ENCODE results near the gene NAXD. TPM values are rescaled to one million over a fixed set of nuclear protein-coding genes. Genes with fewer than 3 reads are reported as not detected.
A peak's percentile ranks its signal among the peaks of the same experiment; 100 is the strongest.

The NAXD gene
- total RNA-seq, 1 donor from 2014 or later: 21.1 TPM

- no peak for FAIRE-seq
- H3K36me3 ChIP-seq (ENCODE audit: control insufficient read depth, insufficient read depth, low read length): no peaks in the 10 kb centered on the region
- DNase-seq (ENCODE audit: low read depth): no peak
- peak overlapping the region; percentile 69 for H3K4me3 ChIP-seq (ENCODE audit: low read depth, low read length)
- H3K27me3 ChIP-seq (ENCODE audit: control insufficient read depth, insufficient read depth, low read length): no peaks in the 10 kb centered on the region
- no peak for TF ChIP-seq CTCF (IDR thresholded peaks at IDR 0.05; ENCODE audit: insufficient read depth, low read length, severe bottlenecking)
Observed at GRCh38 chr13:110615005-110615321, 382 bp upstream of the NAXD start.

GRCh38 chr13:110616103-110617101 is 1.1 kb downstream of the NAXD start:
- Histone ChIP-seq H3K27me3 (ENCODE audit: control insufficient read depth, insufficient read depth, low read length) (no peaks in the 10 kb centered on the region), H3K4me3 (ENCODE audit: low read depth, low read length) (peak overlapping the region; percentile 69), H3K36me3 (ENCODE audit: control insufficient read depth, insufficient read depth, low read length) (no peaks in the 10 kb centered on the region)
- FAIRE-seq: peak; percentile 50
- TF ChIP-seq CTCF (IDR thresholded peaks at IDR 0.05; ENCODE audit: insufficient read depth, low read length, severe bottlenecking): no peak
- DNase-seq (ENCODE audit: low read depth): peak; percentile 77

- H3K27me3 ChIP-seq (ENCODE audit: control insufficient read depth, insufficient read depth, low read length): no peaks in the 10 kb centered on the region
- H3K4me3 ChIP-seq (ENCODE audit: low read depth, low read length): no peak overlapping the region
- FAIRE-seq (no peak), DNase-seq (ENCODE audit: low read depth) (peak; percentile 69)
- no peaks in the 10 kb centered on the region for H3K36me3 ChIP-seq (ENCODE audit: control insufficient read depth, insufficient read depth, low read length)
- TF ChIP-seq CTCF (IDR thresholded peaks at IDR 0.05; ENCODE audit: insufficient read depth, low read length, severe bottlenecking): no peak
Observed at GRCh38 chr13:110617321-110618072, 2.2 kb downstream of the NAXD start.

- no peak overlapping the region for H3K4me3 ChIP-seq (ENCODE audit: low read depth, low read length)
- H3K36me3 ChIP-seq (ENCODE audit: control insufficient read depth, insufficient read depth, low read length): peaks cover 3% of the 10 kb centered on the region
- FAIRE-seq (no peak), DNase-seq (ENCODE audit: low read depth) (no peak)
- H3K27me3 ChIP-seq (ENCODE audit: control insufficient read depth, insufficient read depth, low read length): no peaks in the 10 kb centered on the region
- TF ChIP-seq CTCF (IDR thresholded peaks at IDR 0.05; ENCODE audit: insufficient read depth, low read length, severe bottlenecking): no peak
Observed at GRCh38 chr13:110618167-110618566, 2.8 kb downstream of the NAXD start.

- no peak for FAIRE-seq
- TF ChIP-seq CTCF (IDR thresholded peaks at IDR 0.05; ENCODE audit: insufficient read depth, low read length, severe bottlenecking): no peak
- DNase-seq (ENCODE audit: low read depth): no peak
- Histone ChIP-seq H3K27me3 (ENCODE audit: control insufficient read depth, insufficient read depth, low read length) (no peaks in the 10 kb centered on the region), H3K36me3 (ENCODE audit: control insufficient read depth, insufficient read depth, low read length) (peaks cover 6% of the 10 kb centered on the region), H3K4me3 (ENCODE audit: low read depth, low read length) (no peak overlapping the region)
Observed at GRCh38 chr13:110618780-110619179, 3.4 kb downstream of the NAXD start.

Measured in bronchial epithelial cell (primary cell).